Activated CD8-positive, alpha-beta memory T cell treated with anti-CD3 and anti-CD28 coated beads for 48 hours (primary cell): Measurements from ENCODE around the gene ANO9.
"Not testable (repeated sequence)": the region's sequence is repeated elsewhere in the genome, so short reads cannot be mapped to it uniquely, and the experiment has no call there.

Source experiments
- DNase-seq, 3 experiments: peaks; one replicate each; pipeline ENCODE4 v3.0.0-alpha.2; 2020; ENCODE audit warnings: low read depth in 2 of 3, low spot score in 2 of 3

ANO9 gene

DNA sequence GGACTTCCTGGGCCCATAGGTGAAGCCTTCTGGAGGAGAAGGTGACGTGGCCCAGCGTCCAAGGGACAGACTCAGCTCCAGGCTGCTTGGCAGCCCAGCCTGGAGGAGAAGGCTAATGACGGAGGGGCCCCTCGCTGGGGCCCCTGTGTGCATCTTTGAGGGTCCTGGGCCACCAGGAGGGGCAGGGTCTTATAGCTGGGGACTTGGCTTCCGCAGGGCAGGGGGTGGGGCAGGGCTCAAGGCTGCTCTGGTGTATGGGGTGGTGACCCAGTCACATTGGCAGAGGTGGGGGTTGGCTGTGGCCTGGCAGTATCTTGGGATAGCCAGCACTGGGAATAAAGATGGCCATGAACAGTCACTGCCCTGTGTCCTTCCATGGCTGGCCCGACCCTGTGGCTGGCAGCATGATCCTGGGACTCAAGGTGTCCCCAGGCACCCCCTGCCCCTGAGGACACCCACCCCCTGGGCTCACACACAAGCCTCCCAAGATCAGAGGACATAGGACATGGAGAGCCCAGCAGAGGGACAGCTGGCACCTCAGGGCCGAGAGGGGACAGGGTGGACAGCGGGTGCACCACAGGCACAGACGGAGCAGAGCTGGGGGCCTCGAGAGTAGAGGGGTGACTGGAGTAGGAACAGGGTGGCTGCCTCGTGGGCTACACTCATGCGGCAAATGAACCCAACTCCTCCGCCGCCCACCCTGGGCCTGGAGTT is 37.1 kb downstream of the ANO9 start:
- DNase-seq, result no peak

DNA sequence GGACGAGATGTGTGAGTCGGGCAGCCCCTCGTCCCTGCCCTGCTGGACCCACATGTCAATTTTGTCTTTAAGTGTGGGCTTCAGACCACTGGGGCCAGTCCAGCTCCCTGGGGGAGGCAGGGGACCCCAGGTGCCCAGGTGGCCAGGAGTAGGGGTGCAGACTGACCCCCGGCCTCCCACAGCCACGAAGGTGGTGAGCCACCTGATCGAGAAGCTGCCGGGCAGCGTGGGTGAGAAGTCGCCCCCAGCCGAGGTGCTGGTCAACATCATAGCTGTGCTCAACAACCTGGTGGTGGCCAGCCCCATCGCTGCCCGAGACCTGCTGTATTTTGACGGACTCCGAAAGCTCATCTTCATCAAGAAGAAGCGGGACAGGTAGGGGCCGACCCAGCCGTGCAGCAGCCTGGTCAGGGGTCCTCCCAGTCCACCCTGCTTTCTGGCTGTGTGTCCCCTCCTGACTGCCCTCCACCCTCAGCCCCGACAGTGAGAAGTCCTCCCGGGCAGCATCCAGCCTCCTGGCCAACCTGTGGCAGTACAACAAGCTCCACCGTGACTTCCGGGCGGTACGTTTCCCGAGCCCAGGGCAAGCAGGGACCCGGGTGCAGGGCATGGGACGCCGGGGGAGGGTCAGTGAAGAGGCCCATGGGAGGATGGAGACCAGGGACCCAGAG is 37.9 kb downstream of the ANO9 start:
- no peak for DNase-seq

DNA sequence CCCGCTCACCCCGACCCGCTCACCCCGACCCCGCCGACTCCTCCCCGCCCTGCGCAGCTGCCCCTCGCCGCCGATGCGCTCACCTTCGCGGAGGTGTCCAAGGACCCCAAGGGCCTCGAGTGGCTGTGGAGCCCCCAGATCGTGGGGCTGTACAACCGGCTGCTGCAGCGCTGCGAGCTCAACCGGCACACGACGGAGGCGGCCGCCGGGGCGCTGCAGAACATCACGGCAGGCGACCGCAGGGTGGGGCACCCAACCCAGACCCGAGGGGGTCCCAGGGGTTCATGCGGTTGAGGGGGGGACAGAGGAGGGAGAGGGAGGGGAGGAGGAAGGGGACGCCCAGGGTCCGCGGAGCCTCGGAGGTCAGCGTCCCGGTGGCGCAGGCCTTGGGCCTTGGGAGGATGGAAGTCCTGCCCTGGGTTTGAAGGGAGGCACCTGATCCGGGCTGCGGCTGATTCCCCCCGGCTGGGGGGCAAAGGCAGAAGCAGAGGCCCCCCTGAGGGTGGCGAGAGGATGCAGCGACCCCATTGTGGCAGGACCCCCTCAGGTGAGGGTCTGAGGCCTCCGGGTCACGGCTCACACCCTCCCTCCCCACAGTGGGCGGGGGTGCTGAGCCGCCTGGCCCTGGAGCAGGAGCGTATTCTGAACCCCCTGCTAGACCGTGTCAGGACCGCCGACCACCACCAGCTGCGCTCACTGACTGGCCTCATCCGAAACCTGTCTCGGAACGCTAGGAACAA is 38.6 kb downstream of the ANO9 start:
- DNase-seq, result no peak

- DNase-seq, result not testable (repeated sequence)
These were observed 40.6 kb downstream of the ANO9 start for GRCh38 chr11:401196-401595.

GRCh38 chr11:400241-400689 is 41.5 kb downstream of the ANO9 start:
- DNase-seq, result no peak

GRCh38 chr11:399731-400211 is 42.0 kb downstream of the ANO9 start:
- no peak for DNase-seq

GRCh38 chr11:398826-399225 is 43.0 kb downstream of the ANO9 start:
- no peak for DNase-seq

DNA sequence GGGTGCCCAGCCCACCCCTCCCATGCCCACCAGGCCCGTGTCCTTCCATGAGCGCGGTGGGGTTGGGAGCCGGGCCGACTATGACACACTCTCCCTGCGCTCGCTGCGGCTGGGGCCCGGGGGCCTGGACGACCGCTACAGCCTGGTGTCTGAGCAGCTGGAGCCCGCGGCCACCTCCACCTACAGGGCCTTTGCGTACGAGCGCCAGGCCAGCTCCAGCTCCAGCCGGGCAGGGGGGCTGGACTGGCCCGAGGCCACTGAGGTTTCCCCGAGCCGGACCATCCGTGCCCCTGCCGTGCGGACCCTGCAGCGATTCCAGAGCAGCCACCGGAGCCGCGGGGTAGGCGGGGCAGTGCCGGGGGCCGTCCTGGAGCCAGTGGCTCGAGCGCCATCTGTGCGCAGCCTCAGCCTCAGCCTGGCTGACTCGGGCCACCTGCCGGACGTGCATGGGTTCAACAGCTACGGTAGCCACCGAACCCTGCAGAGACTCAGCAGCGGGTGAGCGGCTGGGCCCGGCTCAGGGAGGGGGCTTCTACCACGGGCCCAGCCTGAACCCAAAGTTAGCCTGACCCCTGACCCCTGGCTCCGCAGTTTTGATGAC is 44.8 kb downstream of the ANO9 start:
- no peak for DNase-seq

GRCh38 chr11:396511-396947 is 45.3 kb downstream of the ANO9 start:
- no peak for DNase-seq

- DNase-seq, result no peak
These were observed 45.9 kb downstream of the ANO9 start for GRCh38 chr11:395866-396265.

- no peak for DNase-seq
These were observed 46.8 kb downstream of the ANO9 start for GRCh38 chr11:394858-395655.

DNA sequence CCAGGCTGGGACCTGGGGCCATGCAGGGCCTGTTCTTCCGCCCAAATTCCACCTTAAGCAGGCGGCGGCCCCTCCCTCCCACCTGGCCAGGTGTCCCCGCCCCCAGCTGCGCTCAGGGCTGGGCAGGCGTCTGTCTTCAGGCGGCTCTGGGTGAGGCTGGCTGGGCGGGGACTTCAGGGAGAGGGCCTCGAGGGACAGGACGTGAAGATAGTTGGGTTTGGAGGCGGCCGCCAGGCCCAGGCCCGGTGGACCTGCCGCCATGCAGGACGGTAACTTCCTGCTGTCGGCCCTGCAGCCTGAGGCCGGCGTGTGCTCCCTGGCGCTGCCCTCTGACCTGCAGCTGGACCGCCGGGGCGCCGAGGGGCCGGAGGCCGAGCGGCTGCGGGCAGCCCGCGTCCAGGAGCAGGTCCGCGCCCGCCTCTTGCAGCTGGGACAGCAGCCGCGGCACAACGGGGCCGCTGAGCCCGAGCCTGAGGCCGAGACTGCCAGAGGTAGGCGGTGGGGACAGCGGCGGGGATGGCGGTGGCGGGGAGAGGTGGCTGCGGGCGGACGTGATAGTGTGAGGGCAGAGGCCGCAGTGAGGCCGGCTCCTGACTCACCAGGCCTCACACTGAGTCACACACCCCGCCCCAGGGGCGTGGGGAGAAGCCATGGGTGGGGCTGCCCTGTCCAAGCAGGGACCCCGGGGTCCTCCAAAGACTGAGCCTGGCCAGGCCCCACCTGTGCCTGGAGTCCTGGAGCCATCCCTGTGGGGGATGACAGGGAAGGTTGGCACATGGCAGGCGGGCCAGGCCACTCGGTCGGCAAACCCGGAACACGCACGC is 47.6 kb downstream of the ANO9 start, which contains the start of gene PKP3:
PKP3 (plus strand) TSS at position 176 of the 824 bp plus-strand sequence; CDS start at position 260, 84 bp downstream.
- DNase-seq, result no peak

- DNase-seq, result no peak
These were observed 48.4 kb downstream of the ANO9 start for GRCh38 chr11:393219-394033.

GRCh38 chr11:392102-392777 is 49.6 kb downstream of the ANO9 start:
- no peak for DNase-seq

- no peak for DNase-seq
These were observed 50.4 kb downstream of the ANO9 start for GRCh38 chr11:391117-392017.

GRCh38 chr11:390175-390574 is 51.6 kb downstream of the ANO9 start:
- no peak for DNase-seq

- DNase-seq, result not testable (repeated sequence)
These were observed 52.4 kb downstream of the ANO9 start for GRCh38 chr11:389369-389768.
